ENCODE measurements around the gene STAG1.

GRCh38 chr3:136658946-136659682 lies 93.1 kb downstream of the STAG1 start:
- TF ChIP-seq CTCF (IDR thresholded peaks at IDR 0.05) (no peak), POLR2A (IDR thresholded peaks at IDR 0.05) (no peak)
